H1 (cell line): Measurements from ENCODE around the gene PAGE2B. TPM values are rescaled to one million over a fixed set of nuclear protein-coding genes. Genes with fewer than 3 reads are reported as not detected.

Experiments used
- SP1 ChIP-seq: IDR thresholded peaks from 2 replicates; pipeline ENCODE4 v1.6.1; 2011; ENCODE audit warnings: low read depth, low read length
- SUZ12 ChIP-seq: fragments of 200-600 bp; sonication (generic); IDR thresholded peaks from 2 replicates; pipeline ENCODE4 v1.6.1; 2012; ENCODE audit warnings: mild to moderate bottlenecking, inconsistent platforms, low read length, moderate library complexity, mixed read lengths
- polyA plus RNA-seq, 7 experiments: library from polyadenylated mRNA; depleted of rRNA in 3 of 7; stranded (reverse) in 5 of 7; unstranded in 2 of 7; fragments of >200 nt in 5 of 7; fragments of 200-250 nt in 2 of 7; gene quantifications; 1 replicate in 5 of 7; 2 replicates in 1 of 7; 4 replicates in 1 of 7; pipeline versions ENCODE4 v1.2.1 to v1.2.3, GENCODE V29; 2011 to 2013; ENCODE audit warnings: missing spikeins in 2 of 7, mixed read lengths in 2 of 7
- total RNA-seq: library from RNA; stranded (reverse); fragmentation: NEBNext Ultra II Directional; extraction: Animal tissue kit (Norgen Biotek cat#: 25700); gene quantifications from 2 replicates; pipeline ENCODE4 v1.2.1, GENCODE V29; 2021
- TF ChIP-seq, protein P1 (sequence below): fragments of 300-600 bp; sonication (generic); IDR thresholded peaks from 2 replicates; pipeline ENCODE4 v1.7.1; 2012; ENCODE audit warnings: low read length, moderate library complexity, mild to moderate bottlenecking, inconsistent platforms; ENCODE audit not compliant: insufficient replicate concordance

PAGE2B gene
- total and polyA plus RNA-seq, 2 of the 8 experiments (the other 6 are each of a cell fraction or from before 2014, with no cell fraction given): not detected

DNA sequence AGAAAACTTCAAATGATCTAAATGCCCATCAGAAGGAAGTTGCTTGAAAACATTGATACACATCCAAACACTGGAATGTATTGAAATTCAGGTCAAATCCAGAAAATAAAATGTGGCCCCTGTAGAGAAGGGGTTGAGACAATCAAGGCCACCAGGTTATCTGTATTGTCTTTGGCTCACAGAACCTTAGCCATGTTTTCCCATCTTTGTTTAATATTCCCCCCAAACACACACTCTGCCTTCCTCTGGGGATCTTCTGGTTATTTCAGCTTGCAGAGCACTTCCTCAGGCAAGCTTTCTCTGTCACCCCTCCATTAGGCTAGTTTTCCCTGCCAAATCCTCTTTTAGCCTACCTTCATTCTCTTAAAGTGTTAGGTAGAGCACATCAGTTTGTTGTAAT, 44.4 kb downstream of the PAGE2B start (continued):
- TF ChIP-seq, protein P1, sequence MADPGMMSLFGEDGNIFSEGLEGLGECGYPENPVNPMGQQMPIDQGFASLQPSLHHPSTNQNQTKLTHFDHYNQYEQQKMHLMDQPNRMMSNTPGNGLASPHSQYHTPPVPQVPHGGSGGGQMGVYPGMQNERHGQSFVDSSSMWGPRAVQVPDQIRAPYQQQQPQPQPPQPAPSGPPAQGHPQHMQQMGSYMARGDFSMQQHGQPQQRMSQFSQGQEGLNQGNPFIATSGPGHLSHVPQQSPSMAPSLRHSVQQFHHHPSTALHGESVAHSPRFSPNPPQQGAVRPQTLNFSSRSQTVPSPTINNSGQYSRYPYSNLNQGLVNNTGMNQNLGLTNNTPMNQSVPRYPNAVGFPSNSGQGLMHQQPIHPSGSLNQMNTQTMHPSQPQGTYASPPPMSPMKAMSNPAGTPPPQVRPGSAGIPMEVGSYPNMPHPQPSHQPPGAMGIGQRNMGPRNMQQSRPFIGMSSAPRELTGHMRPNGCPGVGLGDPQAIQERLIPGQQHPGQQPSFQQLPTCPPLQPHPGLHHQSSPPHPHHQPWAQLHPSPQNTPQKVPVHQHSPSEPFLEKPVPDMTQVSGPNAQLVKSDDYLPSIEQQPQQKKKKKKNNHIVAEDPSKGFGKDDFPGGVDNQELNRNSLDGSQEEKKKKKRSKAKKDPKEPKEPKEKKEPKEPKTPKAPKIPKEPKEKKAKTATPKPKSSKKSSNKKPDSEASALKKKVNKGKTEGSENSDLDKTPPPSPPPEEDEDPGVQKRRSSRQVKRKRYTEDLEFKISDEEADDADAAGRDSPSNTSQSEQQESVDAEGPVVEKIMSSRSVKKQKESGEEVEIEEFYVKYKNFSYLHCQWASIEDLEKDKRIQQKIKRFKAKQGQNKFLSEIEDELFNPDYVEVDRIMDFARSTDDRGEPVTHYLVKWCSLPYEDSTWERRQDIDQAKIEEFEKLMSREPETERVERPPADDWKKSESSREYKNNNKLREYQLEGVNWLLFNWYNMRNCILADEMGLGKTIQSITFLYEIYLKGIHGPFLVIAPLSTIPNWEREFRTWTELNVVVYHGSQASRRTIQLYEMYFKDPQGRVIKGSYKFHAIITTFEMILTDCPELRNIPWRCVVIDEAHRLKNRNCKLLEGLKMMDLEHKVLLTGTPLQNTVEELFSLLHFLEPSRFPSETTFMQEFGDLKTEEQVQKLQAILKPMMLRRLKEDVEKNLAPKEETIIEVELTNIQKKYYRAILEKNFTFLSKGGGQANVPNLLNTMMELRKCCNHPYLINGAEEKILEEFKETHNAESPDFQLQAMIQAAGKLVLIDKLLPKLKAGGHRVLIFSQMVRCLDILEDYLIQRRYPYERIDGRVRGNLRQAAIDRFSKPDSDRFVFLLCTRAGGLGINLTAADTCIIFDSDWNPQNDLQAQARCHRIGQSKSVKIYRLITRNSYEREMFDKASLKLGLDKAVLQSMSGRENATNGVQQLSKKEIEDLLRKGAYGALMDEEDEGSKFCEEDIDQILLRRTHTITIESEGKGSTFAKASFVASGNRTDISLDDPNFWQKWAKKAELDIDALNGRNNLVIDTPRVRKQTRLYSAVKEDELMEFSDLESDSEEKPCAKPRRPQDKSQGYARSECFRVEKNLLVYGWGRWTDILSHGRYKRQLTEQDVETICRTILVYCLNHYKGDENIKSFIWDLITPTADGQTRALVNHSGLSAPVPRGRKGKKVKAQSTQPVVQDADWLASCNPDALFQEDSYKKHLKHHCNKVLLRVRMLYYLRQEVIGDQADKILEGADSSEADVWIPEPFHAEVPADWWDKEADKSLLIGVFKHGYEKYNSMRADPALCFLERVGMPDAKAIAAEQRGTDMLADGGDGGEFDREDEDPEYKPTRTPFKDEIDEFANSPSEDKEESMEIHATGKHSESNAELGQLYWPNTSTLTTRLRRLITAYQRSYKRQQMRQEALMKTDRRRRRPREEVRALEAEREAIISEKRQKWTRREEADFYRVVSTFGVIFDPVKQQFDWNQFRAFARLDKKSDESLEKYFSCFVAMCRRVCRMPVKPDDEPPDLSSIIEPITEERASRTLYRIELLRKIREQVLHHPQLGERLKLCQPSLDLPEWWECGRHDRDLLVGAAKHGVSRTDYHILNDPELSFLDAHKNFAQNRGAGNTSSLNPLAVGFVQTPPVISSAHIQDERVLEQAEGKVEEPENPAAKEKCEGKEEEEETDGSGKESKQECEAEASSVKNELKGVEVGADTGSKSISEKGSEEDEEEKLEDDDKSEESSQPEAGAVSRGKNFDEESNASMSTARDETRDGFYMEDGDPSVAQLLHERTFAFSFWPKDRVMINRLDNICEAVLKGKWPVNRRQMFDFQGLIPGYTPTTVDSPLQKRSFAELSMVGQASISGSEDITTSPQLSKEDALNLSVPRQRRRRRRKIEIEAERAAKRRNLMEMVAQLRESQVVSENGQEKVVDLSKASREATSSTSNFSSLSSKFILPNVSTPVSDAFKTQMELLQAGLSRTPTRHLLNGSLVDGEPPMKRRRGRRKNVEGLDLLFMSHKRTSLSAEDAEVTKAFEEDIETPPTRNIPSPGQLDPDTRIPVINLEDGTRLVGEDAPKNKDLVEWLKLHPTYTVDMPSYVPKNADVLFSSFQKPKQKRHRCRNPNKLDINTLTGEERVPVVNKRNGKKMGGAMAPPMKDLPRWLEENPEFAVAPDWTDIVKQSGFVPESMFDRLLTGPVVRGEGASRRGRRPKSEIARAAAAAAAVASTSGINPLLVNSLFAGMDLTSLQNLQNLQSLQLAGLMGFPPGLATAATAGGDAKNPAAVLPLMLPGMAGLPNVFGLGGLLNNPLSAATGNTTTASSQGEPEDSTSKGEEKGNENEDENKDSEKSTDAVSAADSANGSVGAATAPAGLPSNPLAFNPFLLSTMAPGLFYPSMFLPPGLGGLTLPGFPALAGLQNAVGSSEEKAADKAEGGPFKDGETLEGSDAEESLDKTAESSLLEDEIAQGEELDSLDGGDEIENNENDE: no peak
- TF ChIP-seq SP1: no peak
- TF ChIP-seq SUZ12: no peak
